Measurements from ENCODE around the gene OR5H14.
"Not testable (repeated sequence)": the region's sequence is repeated elsewhere in the genome, so short reads cannot be mapped to it uniquely, and the experiment has no call there.

Gene OR5H14

GRCh38 chr3:98196293-98196692 lies 49.0 kb downstream of the OR5H14 start:
- not testable (repeated sequence) for H3K9me3 ChIP-seq (ENCODE audit: control insufficient read depth, insufficient read depth, low read length); H3K27ac ChIP-seq (ENCODE audit: low read depth, low read length); H3K4me3 ChIP-seq (ENCODE audit: low read depth, low read length); H3K27me3 ChIP-seq (ENCODE audit: control insufficient read depth, insufficient read depth, low read length); H3K9ac ChIP-seq (ENCODE audit: low read depth, low read length); H3K36me3 ChIP-seq (ENCODE audit: control insufficient read depth, insufficient read depth, low read length); H3K4me1 ChIP-seq (ENCODE audit: control insufficient read depth, insufficient read depth, low read length)

- no peak overlapping the region for H3K27ac ChIP-seq (ENCODE audit: low read depth, low read length)
- no peaks in the 10 kb centered on the region for H3K9me3 ChIP-seq (ENCODE audit: control insufficient read depth, insufficient read depth, low read length)
- no peak overlapping the region for H3K4me3 ChIP-seq (ENCODE audit: low read depth, low read length)
- no peaks in the 10 kb centered on the region for H3K27me3 ChIP-seq (ENCODE audit: control insufficient read depth, insufficient read depth, low read length)
- no peak overlapping the region for H3K9ac ChIP-seq (ENCODE audit: low read depth, low read length)
- no peaks in the 10 kb centered on the region for H3K4me1 ChIP-seq (ENCODE audit: control insufficient read depth, insufficient read depth, low read length)
- no peaks in the 10 kb centered on the region for H3K36me3 ChIP-seq (ENCODE audit: control insufficient read depth, insufficient read depth, low read length)
These were observed 51.7 kb downstream of the OR5H14 start for GRCh38 chr3:98199020-98199419.
